ENCODE data around the gene KLHDC9. TPM values are rescaled to one million over a fixed set of nuclear protein-coding genes. Genes with fewer than 3 reads are reported as not detected.

KLHDC9 gene
- total RNA-seq, 1 donor from 2014 or later: 7.2 TPM

GRCh38 chr1:161092621-161093028 lies 5.5 kb upstream of the KLHDC9 start:
- ATAC-seq: no peak
- no peak overlapping the region for H3K27ac ChIP-seq
- intact Hi-C loops (cut with DNase I): no loop called here

GRCh38 chr1:161094481-161094880 lies 3.7 kb upstream of the KLHDC9 start:
- no peak overlapping the region for H3K4me3 ChIP-seq
- no peaks in the 10 kb centered on the region for H3K9me3 ChIP-seq
- peaks cover 34% of the 10 kb centered on the region for H3K4me1 ChIP-seq
- peaks cover 2% of the 10 kb centered on the region for H3K36me3 ChIP-seq
- ATAC-seq: no peak
- intact Hi-C loops (cut with DNase I): no loop called here
- H3K27ac ChIP-seq: no peak overlapping the region
- no peaks in the 10 kb centered on the region for H3K27me3 ChIP-seq (ENCODE audit: low read depth)
- no peak for DNase-seq
- no peak for TF ChIP-seq CTCF (IDR thresholded peaks at IDR 0.05)

More at GRCh38 chr1:161092621-161093028, 5.5 kb upstream of the KLHDC9 start:
- no peak overlapping the region for H3K4me3 ChIP-seq
- no peaks in the 10 kb centered on the region for H3K9me3 ChIP-seq
- peaks cover 24% of the 10 kb centered on the region for H3K4me1 ChIP-seq
- DNase-seq: no peak
- TF ChIP-seq CTCF (IDR thresholded peaks at IDR 0.05): no peak
- no peaks in the 10 kb centered on the region for H3K36me3 ChIP-seq
- no peaks in the 10 kb centered on the region for H3K27me3 ChIP-seq (ENCODE audit: low read depth)

GRCh38 chr1:161095230-161095629 lies 2.9 kb upstream of the KLHDC9 start:
- DNase-seq (no peak), ATAC-seq (no peak)
- no peaks in the 10 kb centered on the region for H3K9me3 ChIP-seq
- H3K27me3 ChIP-seq (ENCODE audit: low read depth): no peaks in the 10 kb centered on the region
- TF ChIP-seq CTCF (IDR thresholded peaks at IDR 0.05): no peak
- H3K4me1 ChIP-seq: peaks cover 31% of the 10 kb centered on the region
- H3K36me3 ChIP-seq: peaks cover 9% of the 10 kb centered on the region
- no peak overlapping the region for H3K4me3 ChIP-seq
- intact Hi-C loops (cut with DNase I): no loop called here
- H3K27ac ChIP-seq: no peak overlapping the region

GRCh38 chr1:161096015-161096414 lies 2.1 kb upstream of the KLHDC9 start:
- TF ChIP-seq CTCF (IDR thresholded peaks at IDR 0.05): no peak
- Histone ChIP-seq H3K36me3 (peaks cover 17% of the 10 kb centered on the region), H3K9me3 (no peaks in the 10 kb centered on the region), H3K27me3 (ENCODE audit: low read depth) (no peaks in the 10 kb centered on the region), H3K4me1 (peaks cover 31% of the 10 kb centered on the region), H3K27ac (peak overlapping the region; percentile 56), H3K4me3 (no peak overlapping the region)
- no peak for DNase-seq
- ATAC-seq: no peak
- intact Hi-C loops (cut with DNase I): no loop called here

GRCh38 chr1:161096530-161096929 lies 1.6 kb upstream of the KLHDC9 start:
- peaks cover 31% of the 10 kb centered on the region for H3K4me1 ChIP-seq
- ATAC-seq (peak in 1 of 2 donors; percentile 9), DNase-seq (no peak)
- peaks cover 22% of the 10 kb centered on the region for H3K36me3 ChIP-seq
- peak overlapping the region; percentile 56 for H3K27ac ChIP-seq
- no peak for TF ChIP-seq CTCF (IDR thresholded peaks at IDR 0.05)
- H3K4me3 ChIP-seq: no peak overlapping the region
- no peaks in the 10 kb centered on the region for H3K27me3 ChIP-seq (ENCODE audit: low read depth)
- intact Hi-C loops (cut with DNase I): no loop called here
- no peaks in the 10 kb centered on the region for H3K9me3 ChIP-seq

Data from lower lobe of right lung (tissue), 2 donors.